Endothelial cell of umbilical vein (primary cell): ENCODE data around the gene CX3CR1. TPM values are rescaled to one million over a fixed set of nuclear protein-coding genes. Genes with fewer than 3 reads are reported as not detected.

Experiments used
- BruUV-seq: library from RNA; stranded (reverse); fragments of 400-500 nt; replicated peaks from 2 replicates; lab custom pipeline; 2021; lab: Mats Ljungman, UMichigan
- CTCF ChIA-PET: fragments of 300-600, 350-600 bp; sonication (Branson Sonifier 250); formaldehyde crosslinking; loops from one replicate; lab custom pipeline; 2021; ENCODE audit warnings: antibody characterized with exemption, inconsistent platforms; lab: Charles Lee
- POLR2A ChIA-PET: fragments of 300-600, 350-600 bp; sonication (Branson Sonifier 250); formaldehyde crosslinking; loops from one replicate; lab custom pipeline; 2021; ENCODE audit warnings: antibody characterized with exemption, inconsistent platforms; lab: Charles Lee
- DNase-seq: peaks from one replicate; pipeline ENCODE4 v3.0.0-alpha.2; 2011; ENCODE audit warnings: low read depth, low spot score
- FAIRE-seq: peaks from 2 replicates; lab custom pipeline; 2011; peaks lifted over from hg19 to GRCh38; lab: Jason Lieb, UNC
- H2AFZ ChIP-seq: 2 replicates; pipeline ENCODE4 v1.6.0; 2012; ENCODE audit warnings: low read depth, low read length, control low read depth, inconsistent platforms
- H3K27ac ChIP-seq: 2 replicates; pipeline ENCODE4 v1.5.1; 2011; ENCODE audit warnings: low read depth, mild to moderate bottlenecking, control low read depth, low read length, moderate library complexity; ENCODE audit not compliant: insufficient read depth
- H3K27me3 ChIP-seq, 2 experiments: 2 replicates each; pipeline versions ENCODE4 v1.6.0 to v1.6.1; 2011; ENCODE audit warnings: low read length in 2 of 2, mixed read lengths in 1 of 2; ENCODE audit not compliant: control insufficient read depth in 2 of 2, insufficient read depth in 2 of 2
- H3K36me3 ChIP-seq, 2 experiments: 2 replicates in 1 of 2; 3 replicates in 1 of 2; pipeline ENCODE4 v1.5.1; 2011; ENCODE audit warnings: low read length in 2 of 2, mild to moderate bottlenecking in 1 of 2, moderate library complexity in 1 of 2; ENCODE audit not compliant: control insufficient read depth in 2 of 2, insufficient read depth in 2 of 2; ENCODE audit errors: extremely low read depth in 1 of 2
- H3K4me1 ChIP-seq: 3 replicates; pipeline ENCODE4 v1.5.1; 2011; ENCODE audit warnings: mild to moderate bottlenecking, low read length; ENCODE audit not compliant: control insufficient read depth, insufficient read depth; ENCODE audit errors: extremely low read depth
- H3K4me2 ChIP-seq: 2 replicates; pipeline ENCODE4 v1.6.1; 2011; ENCODE audit warnings: low read length, control low read depth, mixed read lengths; ENCODE audit not compliant: insufficient read depth
- H3K4me3 ChIP-seq, 3 experiments: fragments of 200-600 bp in 1 of 3; sonication (generic), shearing (Covaris generic) in 1 of 3; replicated peaks in 1 of 3; 2 replicates each; pipeline ENCODE4 v1.5.1; 2011 to 2016; ENCODE audit warnings: control low read depth in 3 of 3, low read length in 3 of 3, mild to moderate bottlenecking in 2 of 3, inconsistent platforms in 1 of 3, low read depth in 1 of 3, moderate library complexity in 1 of 3; ENCODE audit not compliant: insufficient read depth in 1 of 3
- H3K79me2 ChIP-seq: 2 replicates; pipeline ENCODE4 v1.6.0; 2012; ENCODE audit warnings: low read length, inconsistent platforms; ENCODE audit not compliant: control insufficient read depth, insufficient read depth
- H3K9ac ChIP-seq: replicated peaks from 2 replicates; pipeline ENCODE3; 2011; ENCODE audit warnings: low read length, control low read depth; ENCODE audit not compliant: insufficient read depth; ENCODE audit errors: extremely low read depth
- H3K9me1 ChIP-seq: replicated peaks from 3 replicates; pipeline ENCODE4 v1.6.0; 2011; ENCODE audit warnings: mild to moderate bottlenecking, low read length; ENCODE audit not compliant: control insufficient read depth, insufficient read depth; ENCODE audit errors: extremely low read depth
- H3K9me3 ChIP-seq: replicated peaks from 2 replicates; pipeline ENCODE4 v1.5.1; 2012; ENCODE audit warnings: low read length, inconsistent platforms; ENCODE audit not compliant: control insufficient read depth, insufficient read depth
- H4K20me1 ChIP-seq: replicated peaks from 2 replicates; pipeline ENCODE3; 2011; ENCODE audit warnings: mild to moderate bottlenecking, low read length; ENCODE audit not compliant: control insufficient read depth, insufficient read depth; ENCODE audit errors: extremely low read depth
- CTCF ChIP-seq, 2 donors: IDR thresholded peaks; 1 replicate in 1 of 2; 2 replicates in 1 of 2; pipeline ENCODE4 v1.5.1; 2011; ENCODE audit warnings: low read length in 2 of 2, mild to moderate bottlenecking in 2 of 2, moderate library complexity in 2 of 2, control low read depth in 1 of 2, inconsistent platforms in 1 of 2, low read depth in 1 of 2; ENCODE audit not compliant: insufficient read depth in 1 of 2; ENCODE audit errors: extremely low read depth in 1 of 2
- EZH2 ChIP-seq: IDR thresholded peaks from 2 replicates; pipeline ENCODE4 v1.6.1; 2012; ENCODE audit warnings: borderline replicate concordance, low read depth, mild to moderate bottlenecking, moderate library complexity, low read length, inconsistent platforms; ENCODE audit not compliant: severe bottlenecking
- FOS ChIP-seq: IDR thresholded peaks from 2 replicates; pipeline ENCODE4 v1.6.1; 2011; ENCODE audit warnings: mild to moderate bottlenecking, low read length, moderate library complexity, borderline replicate concordance; ENCODE audit not compliant: insufficient read depth
- GATA2 ChIP-seq: IDR thresholded peaks from 2 replicates; pipeline ENCODE4 v1.7.0; 2011; ENCODE audit warnings: low read depth, mild to moderate bottlenecking, moderate library complexity, mixed read lengths, low read length; ENCODE audit not compliant: insufficient read length, insufficient read depth
- JUN ChIP-seq: IDR thresholded peaks from 2 replicates; pipeline ENCODE4 v1.6.1; 2011; ENCODE audit warnings: borderline replicate concordance, low read depth; ENCODE audit not compliant: insufficient read length, insufficient read depth
- MAX ChIP-seq: IDR thresholded peaks from 2 replicates; pipeline ENCODE4 v1.6.1; 2011; ENCODE audit not compliant: insufficient read depth, insufficient read length
- MYC ChIP-seq: IDR thresholded peaks from one replicate; pipeline ENCODE4 v1.6.1; 2011; ENCODE audit warnings: mild to moderate bottlenecking, low read depth, low read length
- POLR2A ChIP-seq: IDR thresholded peaks from 2 replicates; pipeline ENCODE4 v1.6.1; 2012; ENCODE audit warnings: low read depth, mild to moderate bottlenecking, control low read depth, low read length
- POLR2AphosphoS5 ChIP-seq: IDR thresholded peaks from 2 replicates; pipeline ENCODE4 v1.6.1; 2012; ENCODE audit warnings: low read depth, mild to moderate bottlenecking, control low read depth, low read length, moderate library complexity; ENCODE audit not compliant: insufficient read depth
- dilution Hi-C: fragments of 300-500 bp; cut with MboI; formaldehyde crosslinking; loops from one replicate; pipeline ENCODE4 v1.15.0; 2019; ENCODE audit warnings: low sequenced_read_pairs; ENCODE audit not compliant: extremely low pct_ligation_motif_present
- intact Hi-C: fragments of 100-400 bp; cut with micrococcal nuclease; formaldehyde crosslinking; loops from one replicate; pipeline ENCODE4 v1.10.0; 2022
- polyA plus RNA-seq, 4 experiments: library from polyadenylated mRNA; depleted of rRNA in 3 of 4; stranded (reverse) in 3 of 4; unstranded in 1 of 4; fragments of >200 nt; gene quantifications; 2 replicates each; pipeline versions ENCODE4 v1.2.1 to v1.2.3, GENCODE V29; 2011 to 2012; ENCODE audit warnings: missing spikeins in 1 of 4
- total RNA-seq: library from RNA; stranded (reverse); gene quantifications from 2 replicates; pipeline ENCODE4 v1.2.3, GENCODE V29; 2021

The CX3CR1 gene
- total and polyA plus RNA-seq, 2 donors (not counting 3 experiments of a cell fraction or from before 2014, with no cell fraction given) = not detected

GRCh38 chr3:39261726-39262125 is 18.1 kb downstream of the CX3CR1 start:
- no peak overlapping the region for H3K27ac ChIP-seq
- DNase-seq (no peak), FAIRE-seq (no peak)
- H3K79me2 ChIP-seq = no peaks in the 10 kb centered on the region
- no peaks in the 10 kb centered on the region for H4K20me1 ChIP-seq
- no peak overlapping the region for H2AFZ ChIP-seq
- H3K9me1 ChIP-seq = no peaks in the 10 kb centered on the region
- no peaks in the 10 kb centered on the region for H3K4me1 ChIP-seq
- POLR2A ChIA-PET = no interaction called here
- H3K9ac ChIP-seq = no peak overlapping the region
- dilution Hi-C loops (no loop called here), intact Hi-C loops (no loop called here)
- H3K4me2 ChIP-seq = no peak overlapping the region
- peaks cover 8 to 12% of the 10 kb centered on the region in 2 experiments for H3K27me3 ChIP-seq
- H3K9me3 ChIP-seq = no peaks in the 10 kb centered on the region
- no TSS peak for BruUV-seq
- no peaks in the 10 kb centered on the region for H3K36me3 ChIP-seq
- no peak overlapping the region for H3K4me3 ChIP-seq
- TF ChIP-seq EZH2 = no peak
- no peak for TF ChIP-seq CTCF (IDR thresholded peaks at IDR 0.05; ENCODE audit: extremely low read depth in 1 of 2, insufficient read depth in 1 of 2, low read depth in 1 of 2, low read length in 2 of 2)
- TF ChIP-seq FOS = no peak
- CTCF ChIA-PET = interaction anchor here (1.3 to 2.4 kb wide), 2 partner anchors 72 to 134 kb away, joined by 3 to 8 read pairs; no protein-coding TSS in a partner anchor

GRCh38 chr3:39260957-39261356 is 18.9 kb downstream of the CX3CR1 start:
- no peaks in the 10 kb centered on the region for H3K9me1 ChIP-seq
- DNase-seq (peak; percentile 66), FAIRE-seq (peak; percentile 87)
- no peak overlapping the region for H3K27ac ChIP-seq
- intact Hi-C loops (no loop called here), dilution Hi-C loops (no loop called here)
- H3K36me3 ChIP-seq = no peaks in the 10 kb centered on the region
- no peaks in the 10 kb centered on the region for H4K20me1 ChIP-seq
- H2AFZ ChIP-seq = no peak overlapping the region
- H3K4me1 ChIP-seq = no peaks in the 10 kb centered on the region
- H3K4me2 ChIP-seq = no peak overlapping the region
- H3K9ac ChIP-seq = no peak overlapping the region
- H3K27me3 ChIP-seq = peaks cover 8 to 12% of the 10 kb centered on the region in 2 experiments
- H3K4me3 ChIP-seq = no peak overlapping the region
- H3K9me3 ChIP-seq = no peaks in the 10 kb centered on the region
- no TSS peak for BruUV-seq
- CTCF ChIA-PET = interaction anchor here (2.4 kb wide), 1 partner anchor 134 kb away, joined by 8 read pairs; no protein-coding TSS in a partner anchor
- POLR2A ChIA-PET = no interaction called here
- TF ChIP-seq FOS (peak; percentile 53), JUN (peak; percentile 78), CTCF (IDR thresholded peaks at IDR 0.05; ENCODE audit: extremely low read depth in 1 of 2, insufficient read depth in 1 of 2, low read depth in 1 of 2, low read length in 2 of 2) (peak; percentile 11 to 23), EZH2 (no peak), POLR2A (no peak), GATA2 (no peak), POLR2AphosphoS5 (no peak), MYC (no peak), MAX (no peak)
- H3K79me2 ChIP-seq = no peaks in the 10 kb centered on the region
